ENCODE data around the gene FBXO42. TPM values are rescaled to one million over a fixed set of nuclear protein-coding genes. Genes with fewer than 3 reads are reported as not detected.

Gene FBXO42
- total and polyA plus RNA-seq, 2 experiments from 2014 or later, result 6.0 to 20.7 TPM

GRCh38 chr1:16289959-16290358 lies 62.3 kb downstream of the FBXO42 start:
- no peaks in the 10 kb centered on the region for H3K9me2 ChIP-seq (ENCODE audit: insufficient read depth)
- TF ChIP-seq ETS1 (IDR thresholded peaks at IDR 0.05) (no peak), CTCF (conservative IDR thresholded peaks at IDR 0.05; ENCODE audit: low read depth in 2 of 2) (peak in 1 of 2 experiments; percentile 36; a peak in 2 of 4 replicates)
- no peak overlapping the region for H3K27ac Mint-ChIP-seq
- peak; percentile 17 for DNase-seq (ENCODE audit: low spot score)
- H3K79me2 ChIP-seq (replicated peaks; ENCODE audit: insufficient read depth), result no peaks in the 10 kb centered on the region; the same call in 1 of the 2 replicates
- H3K4me3 ChIP-seq, result no peak overlapping the region
- no peak overlapping the region for H3K4me3 Mint-ChIP-seq
- H3K4me1 ChIP-seq (ENCODE audit: insufficient read depth), result peaks cover 5% of the 10 kb centered on the region; the same call in 1 of the 2 replicates
- no peaks in the 10 kb centered on the region for H3K27me3 ChIP-seq (ENCODE audit: insufficient read depth)
- H3F3A ChIP-seq (replicated peaks; ENCODE audit: low read depth), result no peaks in the 10 kb centered on the region
- 0 out of 2 replicates have a peak, but pooled peaks cover 7% of the 10 kb centered on the region for H4K20me1 ChIP-seq (replicated peaks; ENCODE audit: insufficient read depth)
- no peak overlapping the region for H3K27ac ChIP-seq (ENCODE audit: low read depth)
- H3K9me3 Mint-ChIP-seq, result no peaks in the 10 kb centered on the region
- H3K4me1 Mint-ChIP-seq, result peaks cover 12% of the 10 kb centered on the region
- H3K36me3 ChIP-seq (ENCODE audit: insufficient read depth), result no peaks in the 10 kb centered on the region
- no peak overlapping the region for H3K4me2 ChIP-seq
- H3K27me3 Mint-ChIP-seq (ENCODE audit: insufficient read depth, low read depth, poor library complexity), result no peaks in the 10 kb centered on the region
- no peak for ATAC-seq
- H3K36me3 Mint-ChIP-seq (ENCODE audit: low read depth), result peaks cover 12% of the 10 kb centered on the region
- no peak overlapping the region for H2AFZ ChIP-seq

GRCh38 chr1:16286122-16286521 lies 66.2 kb downstream of the FBXO42 start:
- no peak overlapping the region for H3K4me3 Mint-ChIP-seq
- no peaks in the 10 kb centered on the region for H3K9me2 ChIP-seq (ENCODE audit: insufficient read depth)
- DNase-seq (ENCODE audit: low spot score) (no peak), ATAC-seq (no peak)
- no peaks in the 10 kb centered on the region for H3K9me3 Mint-ChIP-seq
- peaks cover 3% of the 10 kb centered on the region for H3K36me3 Mint-ChIP-seq (ENCODE audit: low read depth)
- H3K4me1 Mint-ChIP-seq, result peaks cover 5% of the 10 kb centered on the region; the same call in 2 of the 3 replicates
- no peak overlapping the region for H3K4me2 ChIP-seq
- no peak overlapping the region for H2AFZ ChIP-seq
- H4K20me1 ChIP-seq (replicated peaks; ENCODE audit: insufficient read depth), result peaks cover 7% of the 10 kb centered on the region; the same call in 1 of the 2 replicates
- H3K27ac Mint-ChIP-seq, result no peak overlapping the region
- H3K36me3 ChIP-seq (ENCODE audit: insufficient read depth), result no peaks in the 10 kb centered on the region
- no peaks in the 10 kb centered on the region for H3K27me3 Mint-ChIP-seq (ENCODE audit: insufficient read depth, low read depth, poor library complexity)
- no peak overlapping the region for H3K27ac ChIP-seq (ENCODE audit: low read depth)
- H3K4me3 ChIP-seq, result no peak overlapping the region
- H3K79me2 ChIP-seq (replicated peaks; ENCODE audit: insufficient read depth), result peaks cover 6% of the 10 kb centered on the region; the same call in 1 of the 2 replicates
- no peaks in the 10 kb centered on the region for H3F3A ChIP-seq (replicated peaks; ENCODE audit: low read depth)
- no peaks in the 10 kb centered on the region for H3K27me3 ChIP-seq (ENCODE audit: insufficient read depth)
- H3K4me1 ChIP-seq (ENCODE audit: insufficient read depth), result no peaks in the 10 kb centered on the region
- TF ChIP-seq EZH2 (IDR thresholded peaks at IDR 0.05; ENCODE audit: low read depth, unreplicated experiment) (no peak), JUNB (IDR thresholded peaks at IDR 0.05; ENCODE audit: unreplicated experiment) (no peak), NANOG (IDR thresholded peaks at IDR 0.05; ENCODE audit: borderline replicate concordance) (no peak), ZNF331 (CRISPR knock-in tag; IDR thresholded peaks at IDR 0.05; ENCODE audit: low read depth) (no peak), CREB1 (CRISPR knock-in tag; IDR thresholded peaks at IDR 0.05; ENCODE audit: low read depth) (no peak), CTCF (conservative IDR thresholded peaks at IDR 0.05; ENCODE audit: low read depth in 2 of 2) (no peak)
- TF ChIP-seq, protein P1, sequence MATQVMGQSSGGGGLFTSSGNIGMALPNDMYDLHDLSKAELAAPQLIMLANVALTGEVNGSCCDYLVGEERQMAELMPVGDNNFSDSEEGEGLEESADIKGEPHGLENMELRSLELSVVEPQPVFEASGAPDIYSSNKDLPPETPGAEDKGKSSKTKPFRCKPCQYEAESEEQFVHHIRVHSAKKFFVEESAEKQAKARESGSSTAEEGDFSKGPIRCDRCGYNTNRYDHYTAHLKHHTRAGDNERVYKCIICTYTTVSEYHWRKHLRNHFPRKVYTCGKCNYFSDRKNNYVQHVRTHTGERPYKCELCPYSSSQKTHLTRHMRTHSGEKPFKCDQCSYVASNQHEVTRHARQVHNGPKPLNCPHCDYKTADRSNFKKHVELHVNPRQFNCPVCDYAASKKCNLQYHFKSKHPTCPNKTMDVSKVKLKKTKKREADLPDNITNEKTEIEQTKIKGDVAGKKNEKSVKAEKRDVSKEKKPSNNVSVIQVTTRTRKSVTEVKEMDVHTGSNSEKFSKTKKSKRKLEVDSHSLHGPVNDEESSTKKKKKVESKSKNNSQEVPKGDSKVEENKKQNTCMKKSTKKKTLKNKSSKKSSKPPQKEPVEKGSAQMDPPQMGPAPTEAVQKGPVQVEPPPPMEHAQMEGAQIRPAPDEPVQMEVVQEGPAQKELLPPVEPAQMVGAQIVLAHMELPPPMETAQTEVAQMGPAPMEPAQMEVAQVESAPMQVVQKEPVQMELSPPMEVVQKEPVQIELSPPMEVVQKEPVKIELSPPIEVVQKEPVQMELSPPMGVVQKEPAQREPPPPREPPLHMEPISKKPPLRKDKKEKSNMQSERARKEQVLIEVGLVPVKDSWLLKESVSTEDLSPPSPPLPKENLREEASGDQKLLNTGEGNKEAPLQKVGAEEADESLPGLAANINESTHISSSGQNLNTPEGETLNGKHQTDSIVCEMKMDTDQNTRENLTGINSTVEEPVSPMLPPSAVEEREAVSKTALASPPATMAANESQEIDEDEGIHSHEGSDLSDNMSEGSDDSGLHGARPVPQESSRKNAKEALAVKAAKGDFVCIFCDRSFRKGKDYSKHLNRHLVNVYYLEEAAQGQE (IDR thresholded peaks at IDR 0.05; ENCODE audit: unreplicated experiment), result no peak
